Ureter (tissue), 1 donor: ENCODE measurements around the gene GPBP1L1. TPM values are rescaled to one million over a fixed set of nuclear protein-coding genes. Genes with fewer than 3 reads are reported as not detected.

Source experiments
- DNase-seq: peaks from one replicate; pipeline ENCODE4 v3.0.0-alpha.2; 2020; ENCODE audit warnings: low spot score
- total RNA-seq: library from RNA; stranded (reverse); gene quantifications from one replicate; pipeline ENCODE4 v1.2.4, GENCODE V29; 2023
- donor health status: DM: yes; HTN: yes; CAD: no.

Gene GPBP1L1
- total RNA-seq, 1 donor from 2014 or later = 134 TPM

- no peak for DNase-seq
Measured at GRCh38 chr1:45594412-45594811, 91.9 kb downstream of the GPBP1L1 start.

GRCh38 chr1:45589861-45590260, 96.5 kb downstream of the GPBP1L1 start:
- DNase-seq = no peak

- DNase-seq = no peak
Measured at GRCh38 chr1:45586769-45587168, 99.6 kb downstream of the GPBP1L1 start.

GRCh38 chr1:45585496-45586075, 100.7 kb downstream of the GPBP1L1 start:
- no peak for DNase-seq

GRCh38 chr1:45585110-45585426, 101.3 kb downstream of the GPBP1L1 start:
- DNase-seq = no peak

GRCh38 chr1:45584351-45585109, 101.8 kb downstream of the GPBP1L1 start:
- peak; percentile 89 for DNase-seq

GRCh38 chr1:45583666-45584350, 102.5 kb downstream of the GPBP1L1 start, which contains the start of gene NASP:
Gene NASP, plus strand, starts transcription at chr1:45584041. Its CDS starts 106 bp downstream, at chr1:45584147.
- peak; percentile 93 for DNase-seq

- peak; percentile 96 for DNase-seq
Measured at GRCh38 chr1:45583264-45583665, 103.1 kb downstream of the GPBP1L1 start.

Other genes with a start within 250 kb of the GPBP1L1 start
- 12.3 TPM for gene TESK2, start 195.4 kb downstream of the GPBP1L1 start, total RNA-seq
- gene CCDC163, start 186.5 kb downstream of the GPBP1L1 start, total RNA-seq = 3.2 TPM
- gene MMACHC, start 186.2 kb downstream of the GPBP1L1 start, total RNA-seq = 9.7 TPM
- 351 TPM for gene PRDX1, start 164.6 kb downstream of the GPBP1L1 start, total RNA-seq
- gene AKR1A1, start 135.7 kb downstream of the GPBP1L1 start, total RNA-seq = 120 TPM
- 82.1 TPM for gene NASP, start 102.5 kb downstream of the GPBP1L1 start, total RNA-seq
- gene CCDC17, start 62.5 kb downstream of the GPBP1L1 start, total RNA-seq = 2.4 TPM
- 31.2 TPM for gene TMEM69, start 1.6 kb upstream of the GPBP1L1 start, total RNA-seq
- 19.6 TPM for gene IPP, start 64.1 kb upstream of the GPBP1L1 start, total RNA-seq
- 27.1 TPM for gene MAST2, start 117.1 kb upstream of the GPBP1L1 start, total RNA-seq